GM21381 (cell line): ENCODE measurements around the gene AKR7A3.
"Not testable (repeated sequence)": the region's sequence is repeated elsewhere in the genome, so short reads cannot be mapped to it uniquely, and the experiment has no call there.

Source experiments
- ATAC-seq: cut with Tn5 transposase; IDR thresholded peaks from one replicate; pipeline ENCODE4 v1.9.1; 2021; ENCODE audit warnings: mild to moderate bottlenecking, moderate library complexity; ENCODE audit not compliant: unreplicated experiment

Gene AKR7A3

GRCh38 chr1:19294638-19295037 is 6.1 kb upstream of the AKR7A3 start:
- ATAC-seq: no peak

GRCh38 chr1:19289244-19289643 is 674 bp upstream of the AKR7A3 start:
- no peak for ATAC-seq

- no peak for ATAC-seq
Observed at GRCh38 chr1:19287436-19288185, 959 bp downstream of the AKR7A3 start.

GRCh38 chr1:19285807-19286206 is 2.8 kb downstream of the AKR7A3 start:
- not testable (repeated sequence) for ATAC-seq

GRCh38 chr1:19285366-19285765 is 3.2 kb downstream of the AKR7A3 start:
- not testable (repeated sequence) for ATAC-seq

- no peak for ATAC-seq
Observed at GRCh38 chr1:19284881-19285280, 3.7 kb downstream of the AKR7A3 start.

GRCh38 chr1:19283891-19284290 is 4.7 kb downstream of the AKR7A3 start:
- no peak for ATAC-seq

- ATAC-seq: no peak
Observed at GRCh38 chr1:19274636-19275035, 13.9 kb downstream of the AKR7A3 start.

- not testable (repeated sequence) for ATAC-seq
Observed at GRCh38 chr1:19273844-19274531, 14.6 kb downstream of the AKR7A3 start.

- ATAC-seq: no peak
Observed at GRCh38 chr1:19273106-19273843, 15.3 kb downstream of the AKR7A3 start.

- ATAC-seq: no peak
Observed at GRCh38 chr1:19272064-19272463, 16.5 kb downstream of the AKR7A3 start.

GRCh38 chr1:19270343-19270730 is 18.2 kb downstream of the AKR7A3 start:
- ATAC-seq: not testable (repeated sequence)

GRCh38 chr1:19269427-19270342 is 18.9 kb downstream of the AKR7A3 start:
- ATAC-seq: not testable (repeated sequence)

GRCh38 chr1:19268445-19268844 is 20.1 kb downstream of the AKR7A3 start:
- ATAC-seq: no peak

GRCh38 chr1:19262744-19263143 is 25.8 kb downstream of the AKR7A3 start:
- ATAC-seq: no peak

GRCh38 chr1:19262047-19262446 is 26.5 kb downstream of the AKR7A3 start:
- no peak for ATAC-seq

GRCh38 chr1:19260211-19261138 is 28.1 kb downstream of the AKR7A3 start:
- no peak for ATAC-seq

- ATAC-seq: no peak
Observed at GRCh38 chr1:19258353-19258752, 30.2 kb downstream of the AKR7A3 start.

- ATAC-seq: no peak
Observed at GRCh38 chr1:19257178-19257914, 31.2 kb downstream of the AKR7A3 start.
